Heart left ventricle (tissue), 13 donors: ENCODE results near the gene PRDM11.

ENCODE experiments used
- CTCF ChIP-seq, 12 donors: fragments of 200-600 bp; sonication (generic) in 4 of 12; IDR thresholded peaks; one replicate each; pipeline versions ENCODE4 v1.5.0 to v1.8.0; 2018 to 2022; ENCODE audit warnings: antibody characterized with exemption in 12 of 12, mild to moderate bottlenecking in 5 of 12
- POLR2A ChIP-seq, 2 donors: fragments of 450-650 bp; IDR thresholded peaks; one replicate each; pipeline ENCODE4 v1.6.1; 2017; ENCODE audit warnings: antibody characterized with exemption in 2 of 2, mild to moderate bottlenecking in 2 of 2, moderate library complexity in 2 of 2
- donor health status: ischemic (EF 13 %, LVEDD 7.1; RV severe dilation, severe dysfunction).
- donor health status: DM: no; HTN: yes; CAD: no.
- donor health status: DM: no; HTN: no; CAD: no.
- donor health status: ischemic (EF 25% LVEDD 6.9; RV normal size, moderate dysfunction).
- donor health status: ischemic (EF 25% LVEDD 5.7; RV mildly dilated, moderate dysfunction).
- donor health status: ischemic (EF 35%, LVEDD 5.7; RV mildly dilated, moderate dysfunction).
- donor health status: nonischemic (EF 11% LVEDD 7.7; RV severe dilation, severe dysfunction).
- donor health status: DM: yes; HTN: yes; CAD: no.
- donor health status: PGD.
- donor health status: ischemic (EF 29% LVEDD 5.4; RV normal size, mild dysfunction).
- donor health status: nonischemic (EF 23%, LVEDD 6.1; RV moderate dilation, normal function).

DNA sequence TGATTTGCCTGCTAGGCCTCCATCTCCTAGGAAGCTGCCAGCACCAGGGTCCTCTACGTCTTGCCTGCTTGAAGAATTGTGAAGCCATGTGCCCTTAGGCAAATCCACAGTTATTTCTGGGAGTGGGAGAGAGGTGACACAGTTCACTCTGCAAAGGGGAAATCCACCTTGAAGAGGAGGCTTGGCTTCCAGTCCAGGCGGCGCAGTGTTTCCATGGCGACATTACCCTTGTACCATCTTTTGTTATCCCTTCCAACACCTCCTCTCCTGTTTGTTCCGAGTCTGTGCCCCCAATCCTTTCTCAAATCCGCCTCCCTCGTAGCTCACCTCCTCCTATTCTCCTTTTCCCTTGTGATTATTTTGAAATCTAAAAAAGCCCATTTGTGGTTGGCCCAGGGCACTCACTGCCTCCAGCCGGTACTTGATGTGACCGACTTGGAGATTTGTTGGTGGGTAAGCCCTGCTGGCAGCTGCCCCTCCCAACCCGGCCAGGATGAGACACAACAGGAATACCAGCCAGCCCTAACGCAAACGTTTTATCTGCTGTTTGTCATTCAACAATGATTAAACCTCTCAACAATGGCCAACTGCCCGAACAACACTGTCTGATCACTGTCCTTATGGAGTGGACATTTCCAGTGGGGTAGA is 121.3 kb downstream of the PRDM11 start:
- TF ChIP-seq CTCF (IDR thresholded peaks at IDR 0.05) (no peak), POLR2A (IDR thresholded peaks at IDR 0.05) (no peak)
